Motor neuron (in vitro differentiated cells): Measurements from ENCODE around the gene SLC40A1. TPM values are rescaled to one million over a fixed set of nuclear protein-coding genes. Genes with fewer than 3 reads are reported as not detected.

ENCODE experiments used
- ATAC-seq, 8 experiments: fragments of 200-7000 bp; cut with Tn5 transposase; replicated peaks in 6 of 8; 2 replicates each; pipeline ENCODE4 v1.8.0; 2021; ENCODE audit warnings: mild to moderate bottlenecking in 8 of 8, moderate library complexity in 8 of 8
- H3K27ac ChIP-seq, 2 donors: fragments of 250-450 bp; sonication (Bioruptor Pico); 2 replicates each; pipeline ENCODE4 v1.9.0; 2021; ENCODE audit warnings: antibody characterized with exemption in 2 of 2, mild to moderate bottlenecking in 2 of 2, moderate library complexity in 1 of 2
- H3K4me1 ChIP-seq, 2 donors: fragments of 250-450 bp; sonication (Bioruptor Pico); replicated peaks in 1 of 2; 2 replicates each; pipeline ENCODE4 v1.6.1; 2021; ENCODE audit warnings: antibody characterized with exemption in 2 of 2, mild to moderate bottlenecking in 2 of 2, moderate library complexity in 1 of 2
- H3K4me3 ChIP-seq, 5 donors: fragments of 250-450 bp; sonication (Bioruptor Pico); 2 replicates each; pipeline ENCODE4 v1.9.0; 2021; ENCODE audit warnings: antibody characterized with exemption in 5 of 5, mild to moderate bottlenecking in 5 of 5, moderate library complexity in 4 of 5
- WGBS, 10 experiments: fragments of 450-650 bp; shearing (Covaris generic); methylation state at CpG; one replicate each; pipeline ENCODE4 v1.0.0; 2022; 5-methylcytosine and 5-hydroxymethylcytosine counted together
- in situ Hi-C, 9 experiments: fragments of 400-800 bp; cut with MboI; loops; one replicate each; pipeline ENCODE4 v1.15.0; 2021; ENCODE audit warnings: low sequenced_read_pairs in 9 of 9, low pct_unique_long_range_greater_than_20kb in 2 of 9; ENCODE audit not compliant: unreplicated experiment in 9 of 9
- total RNA-seq, 8 experiments: library from RNA; unstranded; fragments of 300-600 nt; gene quantifications; 2 replicates each; pipeline versions ENCODE4 v1.2.3 to v1.2.4, GENCODE V29; 2022

SLC40A1 gene, protein sequence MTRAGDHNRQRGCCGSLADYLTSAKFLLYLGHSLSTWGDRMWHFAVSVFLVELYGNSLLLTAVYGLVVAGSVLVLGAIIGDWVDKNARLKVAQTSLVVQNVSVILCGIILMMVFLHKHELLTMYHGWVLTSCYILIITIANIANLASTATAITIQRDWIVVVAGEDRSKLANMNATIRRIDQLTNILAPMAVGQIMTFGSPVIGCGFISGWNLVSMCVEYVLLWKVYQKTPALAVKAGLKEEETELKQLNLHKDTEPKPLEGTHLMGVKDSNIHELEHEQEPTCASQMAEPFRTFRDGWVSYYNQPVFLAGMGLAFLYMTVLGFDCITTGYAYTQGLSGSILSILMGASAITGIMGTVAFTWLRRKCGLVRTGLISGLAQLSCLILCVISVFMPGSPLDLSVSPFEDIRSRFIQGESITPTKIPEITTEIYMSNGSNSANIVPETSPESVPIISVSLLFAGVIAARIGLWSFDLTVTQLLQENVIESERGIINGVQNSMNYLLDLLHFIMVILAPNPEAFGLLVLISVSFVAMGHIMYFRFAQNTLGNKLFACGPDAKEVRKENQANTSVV
- 10 to 100 TPM in 1 of 8 experiments, 1 to 10 TPM in 7; 3.1 to 27.6 (median 4.1) TPM for total RNA-seq

DNA sequence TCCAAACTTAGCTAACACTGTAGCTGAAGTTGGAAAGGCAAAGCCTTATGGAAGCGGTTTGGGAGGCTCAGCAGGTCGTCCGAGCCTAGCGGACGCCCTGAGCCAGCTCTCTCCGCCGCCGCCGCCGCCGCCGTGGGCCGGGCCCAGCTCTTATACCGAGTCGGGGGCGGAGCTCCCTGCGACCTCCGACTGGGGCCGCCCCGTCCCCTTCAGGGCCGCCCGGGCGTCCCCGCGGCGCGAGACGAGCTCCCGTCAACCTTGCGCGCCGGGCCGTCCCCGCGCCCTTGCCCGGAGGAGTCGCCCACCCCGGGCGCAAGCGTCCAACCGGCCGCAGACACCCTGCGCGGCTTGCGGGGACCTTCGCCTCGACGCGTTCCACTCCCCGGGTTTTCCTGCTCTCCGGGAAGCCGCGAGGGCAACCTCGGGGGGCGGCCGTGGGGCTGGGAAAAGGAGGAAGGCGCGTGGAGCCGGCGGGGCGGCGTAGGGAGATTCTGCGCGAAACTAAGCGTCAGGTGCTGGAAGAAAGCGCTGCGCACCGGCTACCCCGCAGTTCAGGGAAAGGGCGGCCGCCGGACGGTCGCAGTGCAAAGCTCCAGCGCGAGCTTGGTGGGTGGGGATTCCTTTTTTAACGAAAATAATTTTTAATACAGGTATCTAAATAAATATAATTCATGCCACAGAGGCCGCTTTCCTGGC is at the start of gene SLC40A1:
TSS of gene SLC40A1 (minus strand) at position 129 of the 696 bp plus-strand sequence. CDS start 326 bp downstream, outside the sequence.
- WGBS, 10 experiments = 0 to 12% (median 0%) methylated on average over 1 to 10 of the region's 78 CpGs; no CpG with 5 or more reads in 5 of the 10 experiments
- H3K4me3 ChIP-seq = peak within 1 kb of the TSS; percentile 42 to 66 (median 56)
- peak; percentile 94 to 99 (median 99) for ATAC-seq
- H3K4me1 ChIP-seq = peaks cover 0 to 12% of the 10 kb centered on the region in 2 donors
- in situ Hi-C loops = no loop called here
- H3K27ac ChIP-seq = peak within 1 kb of the TSS; percentile 56 to 84

DNA sequence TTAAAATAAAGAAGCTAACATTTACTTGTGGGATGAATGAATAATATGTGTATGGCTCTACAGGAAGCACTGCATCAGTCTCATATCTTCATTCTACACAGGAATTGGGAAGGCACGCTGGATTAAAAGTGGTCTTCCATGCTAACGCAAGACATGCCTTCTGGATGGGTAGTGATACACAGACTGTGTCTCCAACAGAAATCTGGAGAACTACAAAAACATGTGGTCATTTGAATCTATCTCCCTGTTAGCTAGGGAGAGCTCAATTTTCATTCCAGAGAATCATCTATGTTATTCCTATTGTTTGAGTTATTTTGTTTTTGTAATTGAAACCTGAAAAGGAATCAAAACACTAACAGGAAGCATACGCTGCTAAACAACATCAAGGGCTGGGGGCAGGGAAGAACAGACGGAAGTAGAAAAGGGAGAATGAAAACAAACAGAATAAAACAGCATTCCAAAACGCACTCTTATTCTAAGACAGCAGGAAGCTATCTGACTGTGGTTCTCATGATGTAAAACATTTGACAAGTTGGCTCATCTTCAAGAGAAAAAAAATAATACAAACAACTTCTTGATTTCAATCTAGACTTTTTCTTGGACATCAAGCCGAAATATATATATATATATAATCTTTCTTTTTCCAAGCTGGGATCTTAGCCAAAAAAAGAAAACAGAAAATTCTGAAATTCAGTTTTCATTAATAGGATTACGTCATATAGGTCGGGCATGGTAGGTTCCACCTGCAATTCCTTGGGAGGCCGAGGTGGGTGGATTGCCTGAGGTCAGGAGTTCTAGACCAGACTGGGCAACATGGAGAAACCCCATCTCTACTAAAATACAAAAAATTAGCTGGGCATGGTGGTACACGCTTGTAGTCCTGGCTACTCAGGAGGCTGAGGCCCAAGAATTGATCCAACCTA is 49.2 kb upstream of the SLC40A1 start:
- in situ Hi-C loops = no loop called here
- Histone ChIP-seq H3K4me3 (no peak overlapping the region), H3K27ac (no peak overlapping the region), H3K4me1 (no peaks in the 10 kb centered on the region)
- 24 to 89% (median 77%) methylated on average over 2 to 10 of the region's 10 CpGs for WGBS, 10 experiments
- peak in 1 of 8 experiments; percentile 44 for ATAC-seq

DNA sequence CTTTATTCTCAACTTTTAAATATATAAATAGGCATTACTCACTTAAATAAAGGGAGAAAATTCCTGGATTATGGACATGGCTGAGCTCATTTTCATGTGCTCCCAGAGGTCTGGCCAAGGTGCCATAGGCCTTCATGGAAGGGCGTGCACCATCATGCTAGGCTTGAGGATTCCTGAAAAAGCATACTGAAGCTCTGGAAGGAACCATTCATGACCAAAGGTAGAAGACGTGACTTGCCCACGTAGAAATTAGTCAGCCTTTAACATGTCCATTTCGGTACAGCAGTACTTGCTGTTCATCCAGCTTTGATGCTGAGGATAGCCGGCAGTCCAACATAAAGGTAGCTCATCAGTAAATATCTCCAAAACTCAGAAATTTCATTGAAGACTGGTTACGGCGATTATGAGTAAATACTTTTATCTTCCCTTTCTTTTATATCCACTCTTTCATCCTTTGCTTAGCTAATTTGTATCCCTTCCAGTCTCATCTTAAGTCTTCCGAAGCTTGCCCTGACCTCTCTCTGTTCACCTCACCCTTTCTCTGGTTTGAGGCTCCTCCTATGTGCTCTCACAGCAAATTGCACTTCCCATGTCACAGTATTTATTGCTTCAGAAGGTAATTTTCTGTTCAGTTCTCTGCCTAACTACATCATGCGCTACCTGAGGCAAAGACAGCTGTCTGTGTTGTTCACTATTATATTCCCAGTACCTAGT is 48.4 kb upstream of the SLC40A1 start:
- Histone ChIP-seq H3K27ac (no peak overlapping the region), H3K4me1 (no peaks in the 10 kb centered on the region), H3K4me3 (no peak overlapping the region)
- ATAC-seq = peak in 1 of 8 experiments; percentile 56
- WGBS, 10 experiments = 68 to 99% (median 95%) methylated on average over 4 to 9 of the region's 9 CpGs; no CpG with 5 or more reads in 1 of the 10 experiments
- in situ Hi-C loops = no loop called here

DNA sequence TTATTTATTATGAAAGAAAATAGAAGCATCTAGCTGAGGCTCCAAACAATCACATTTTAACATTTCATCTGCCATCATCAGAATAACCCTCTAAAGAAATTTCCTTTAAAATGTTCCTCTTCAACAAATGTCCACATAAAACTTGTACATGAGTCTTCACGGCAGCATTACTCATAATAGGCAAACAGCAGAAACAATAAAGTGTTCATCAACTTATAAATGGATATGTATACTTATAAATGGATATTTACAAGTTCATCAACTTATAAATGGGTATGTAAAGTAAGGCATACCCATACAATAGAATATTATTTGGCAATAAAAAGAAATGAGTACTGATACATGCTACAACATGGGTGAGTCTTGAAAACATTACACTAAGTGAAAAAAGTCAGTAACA is 47.2 kb upstream of the SLC40A1 start:
- Histone ChIP-seq H3K4me3 (no peak overlapping the region), H3K27ac (no peak overlapping the region), H3K4me1 (no peaks in the 10 kb centered on the region)
- 22 to 100% (median 96%) methylated on average over 1 of the region's 1 CpG; no CpG with 5 or more reads in 2 of the 10 experiments for WGBS, 10 experiments
- ATAC-seq = no peak
- in situ Hi-C loops = no loop called here

DNA sequence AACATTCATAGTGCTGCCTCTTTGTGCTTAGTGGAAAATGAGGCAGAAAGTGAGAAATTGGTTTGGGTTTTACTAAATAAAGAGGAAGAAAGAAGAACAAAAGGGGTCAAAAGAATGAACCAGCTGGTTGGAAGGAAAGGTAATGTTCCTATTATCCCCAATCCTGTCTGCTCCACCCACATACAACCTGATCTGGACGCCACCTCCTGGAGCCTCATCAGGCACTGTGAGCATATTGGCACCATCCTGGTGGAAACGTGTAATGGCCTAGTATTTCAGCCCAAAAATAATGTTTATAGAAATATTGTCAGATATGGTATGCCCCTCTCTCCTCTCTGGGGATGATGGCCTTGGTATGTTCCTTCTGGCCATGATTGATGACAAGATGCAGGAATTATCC is 45.0 kb upstream of the SLC40A1 start:
- H3K27ac ChIP-seq = no peak overlapping the region
- in situ Hi-C loops = no loop called here
- H3K4me1 ChIP-seq = no peaks in the 10 kb centered on the region
- WGBS, 10 experiments = 33 to 86% (median 80%) methylated on average over 1 to 2 of the region's 2 CpGs; no CpG with 5 or more reads in 3 of the 10 experiments
- H3K4me3 ChIP-seq = no peak overlapping the region
- no peak for ATAC-seq

DNA sequence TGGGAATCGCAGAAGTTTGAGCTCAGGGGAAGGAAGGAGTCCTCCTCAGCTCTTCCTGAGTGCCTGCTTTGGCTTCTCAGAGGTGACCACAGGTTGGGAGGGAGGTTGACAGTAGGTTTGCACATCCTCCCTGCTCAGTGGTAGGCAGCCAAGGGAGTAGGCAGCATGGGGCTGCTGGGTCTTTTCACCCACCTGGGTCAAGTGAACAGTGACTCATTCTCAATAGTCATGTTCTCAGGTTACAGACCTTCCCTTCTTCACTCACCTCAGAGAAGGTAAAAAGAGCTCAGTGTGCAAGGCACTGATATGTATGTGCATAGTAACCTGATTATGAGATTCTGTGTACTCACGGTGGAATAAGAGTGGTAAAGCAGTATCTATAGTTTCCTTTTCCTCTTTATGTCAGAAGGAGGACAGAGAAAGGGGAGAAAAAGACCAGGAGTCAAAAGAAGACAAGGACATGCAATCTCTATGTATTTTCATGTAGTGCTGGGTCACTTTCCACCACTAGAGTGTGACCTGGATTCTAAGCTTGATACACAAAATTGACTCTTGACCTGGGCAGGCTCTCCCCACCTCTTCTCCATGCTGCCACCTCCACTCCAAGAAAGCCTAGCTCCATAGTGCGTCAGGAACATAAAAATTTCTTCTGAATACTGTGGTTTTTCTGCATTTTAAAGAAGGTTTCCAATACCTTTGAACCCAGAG is 44.2 kb upstream of the SLC40A1 start:
- Histone ChIP-seq H3K4me3 (no peak overlapping the region), H3K4me1 (no peaks in the 10 kb centered on the region), H3K27ac (no peak overlapping the region)
- 14 to 100% (median 80%) methylated on average over 1 to 3 of the region's 3 CpGs; no CpG with 5 or more reads in 2 of the 10 experiments for WGBS, 10 experiments
- ATAC-seq = no peak
- in situ Hi-C loops = no loop called here

DNA sequence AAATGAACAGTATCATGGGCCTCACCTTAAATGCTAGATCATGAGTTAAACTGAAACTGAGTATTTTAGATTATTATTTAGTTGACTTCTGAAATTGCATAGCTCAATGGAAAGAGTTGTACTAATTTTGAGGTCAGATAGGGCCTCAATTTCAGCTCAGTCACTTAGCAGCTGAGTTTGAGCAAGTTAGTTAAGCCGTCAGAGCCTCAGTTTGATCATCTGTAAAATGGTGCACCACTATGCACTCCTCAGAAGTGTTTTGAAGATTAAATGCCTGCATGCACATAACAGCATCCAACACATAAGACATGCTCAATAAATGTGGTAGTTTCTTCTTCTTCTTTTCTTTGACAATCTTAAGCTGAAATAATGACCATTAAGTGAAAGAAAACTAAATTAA is 42.5 kb upstream of the SLC40A1 start:
- Histone ChIP-seq H3K4me1 (no peaks in the 10 kb centered on the region), H3K4me3 (no peak overlapping the region), H3K27ac (no peak overlapping the region)
- in situ Hi-C loops = no loop called here
- ATAC-seq = no peak
- WGBS, 10 experiments = 83 to 100% (median 94%) methylated on average over 1 of the region's 1 CpG; no CpG with 5 or more reads in 4 of the 10 experiments

DNA sequence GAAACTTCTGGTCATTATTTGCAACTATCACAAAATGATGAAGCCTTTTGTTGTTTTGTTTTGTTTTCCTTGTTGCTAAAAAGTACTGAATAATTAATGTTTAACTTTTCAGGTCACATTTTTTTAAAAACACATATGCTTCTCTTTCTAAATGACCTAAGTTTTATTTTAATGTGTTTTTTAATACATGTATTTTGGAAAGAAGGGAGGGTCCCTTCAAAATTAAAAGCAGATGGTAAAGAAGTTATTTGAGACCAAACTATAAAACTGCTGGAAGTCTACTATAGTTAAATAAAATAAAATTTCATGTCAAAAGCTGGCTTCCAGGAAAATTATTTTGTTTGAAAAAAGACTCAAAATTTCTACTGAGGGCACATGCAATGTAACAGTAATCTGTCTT is 41.2 kb upstream of the SLC40A1 start:
- Histone ChIP-seq H3K4me3 (no peak overlapping the region), H3K27ac (no peak overlapping the region), H3K4me1 (no peaks in the 10 kb centered on the region)
- no peak for ATAC-seq
- in situ Hi-C loops = no loop called here

DNA sequence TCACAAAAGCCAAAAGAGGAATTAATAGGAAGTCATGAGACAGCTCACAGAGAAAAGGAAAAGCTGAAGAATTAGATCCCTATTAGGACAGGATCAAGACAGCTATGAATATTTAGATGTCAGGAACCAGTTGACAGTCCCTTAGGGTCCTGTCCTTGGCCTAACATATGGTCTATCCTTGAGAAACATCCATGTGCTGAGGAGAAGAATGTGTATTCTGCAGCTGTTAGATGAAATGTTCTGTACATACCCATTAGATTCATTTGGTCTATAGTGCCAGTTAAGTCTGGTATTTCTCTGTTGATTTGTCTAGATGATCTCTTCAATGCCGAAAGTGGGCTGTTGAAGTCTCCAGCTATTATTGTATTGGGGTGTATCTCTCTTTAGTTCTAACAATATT is 37.6 kb upstream of the SLC40A1 start:
- ATAC-seq = peak in 2 of 8 experiments; percentile 16 to 73
- Histone ChIP-seq H3K27ac (no peak overlapping the region), H3K4me3 (no peak overlapping the region), H3K4me1 (no peaks in the 10 kb centered on the region)
- 0% methylated on average over 1 of the region's 1 CpG; no CpG with 5 or more reads in 4 of the 10 experiments for WGBS, 10 experiments
- in situ Hi-C loops = no loop called here

DNA sequence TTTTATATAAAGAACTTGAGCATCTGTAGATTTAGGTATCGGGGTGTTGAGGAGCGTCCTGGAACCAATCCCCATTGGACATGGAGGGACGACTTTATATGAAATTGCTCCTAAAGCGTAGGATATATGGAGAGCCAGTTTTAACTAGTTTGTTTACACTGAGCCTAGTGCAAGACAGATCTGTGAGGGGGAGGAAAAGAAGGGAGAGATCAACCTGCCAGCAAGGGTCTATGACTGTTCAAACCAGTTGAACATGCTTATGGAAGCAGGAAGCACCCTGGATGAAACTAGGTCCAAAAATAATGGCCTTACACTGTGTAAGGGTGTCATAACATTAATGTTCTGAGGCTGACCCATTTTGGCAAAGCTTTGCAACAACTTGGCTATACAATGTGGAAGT is 34.0 kb upstream of the SLC40A1 start:
- no peaks in the 10 kb centered on the region for H3K4me1 ChIP-seq
- no peak for ATAC-seq
- in situ Hi-C loops = no loop called here
- no peak overlapping the region for H3K4me3 ChIP-seq
- WGBS, 10 experiments = 70 to 100% (median 90%) methylated on average over 1 to 4 of the region's 4 CpGs
- H3K27ac ChIP-seq = no peak overlapping the region

DNA sequence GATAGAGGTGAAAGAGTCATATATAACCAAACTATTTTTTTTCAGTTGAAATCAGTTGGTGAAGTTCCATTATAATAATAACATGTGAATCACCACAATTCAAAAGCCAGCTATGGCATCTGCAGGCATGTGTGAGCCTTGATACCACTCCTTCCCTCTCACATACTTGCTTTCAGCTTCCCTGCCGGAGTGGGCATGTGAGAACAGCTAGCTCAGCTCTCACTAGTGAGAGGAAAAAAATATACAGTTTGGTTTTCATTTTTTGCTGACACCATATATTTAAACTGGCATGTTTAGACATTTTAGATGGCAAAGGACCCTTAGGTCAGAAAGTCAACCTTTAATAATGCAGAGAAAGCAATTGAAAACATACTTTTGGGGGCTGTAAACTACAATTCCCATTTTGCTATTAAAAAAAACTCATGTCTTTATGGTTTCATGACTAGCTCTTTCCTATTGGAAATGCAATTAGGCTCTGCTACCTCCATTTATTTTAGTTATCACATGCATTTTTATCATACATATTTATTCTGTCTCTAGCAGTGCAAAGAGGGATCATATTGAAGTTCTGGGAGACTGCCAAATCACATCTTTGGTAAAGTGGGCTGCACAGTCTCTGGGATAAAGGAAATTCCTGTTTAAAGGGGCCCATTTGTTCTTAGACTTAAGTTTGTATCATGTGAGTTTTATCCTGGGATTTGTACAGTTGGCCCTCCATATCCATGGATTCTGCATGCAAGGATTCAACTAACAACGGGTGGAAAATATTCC is 33.2 kb upstream of the SLC40A1 start:
- peak in 1 of 8 experiments; percentile 10 for ATAC-seq
- in situ Hi-C loops = no loop called here
- 6 to 100% (median 80%) methylated on average over 1 to 2 of the region's 2 CpGs; no CpG with 5 or more reads in 1 of the 10 experiments for WGBS, 10 experiments
- no peak overlapping the region for H3K27ac ChIP-seq
- H3K4me1 ChIP-seq = no peaks in the 10 kb centered on the region
- H3K4me3 ChIP-seq = no peak overlapping the region
